ENCODE measurements around the gene BLVRA. TPM values are rescaled to one million over a fixed set of nuclear protein-coding genes. Genes with fewer than 3 reads are reported as not detected.

The BLVRA gene
- total and polyA plus RNA-seq, 10 of the 15 experiments (the other 5 are each of a cell fraction or from before 2014, with no cell fraction given): 63.3 to 198 (median 102) TPM

- H3K4me1 ChIP-seq (ENCODE audit: control insufficient read depth, insufficient read depth, low read length): peaks cover 33% of the 10 kb centered on the region
- H3K4me3 ChIP-seq: no peak overlapping the region
- no peak overlapping the region for H3K27ac ChIP-seq (ENCODE audit: control insufficient read depth, insufficient read depth)
- CTCF ChIA-PET: interaction anchor here (0.8 to 1.4 kb wide), 2 partner anchors 22 to 170 kb away, joined by 3 to 4 read pairs; partner anchors contain the start of gene STK17A
- ATAC-seq (no peak), FAIRE-seq (no peak), DNase-seq (ENCODE audit: low read depth, low spot score) (no peak)
- 90% methylated on average over 3 of the region's 3 CpGs for WGBS (ENCODE audit: insufficient coverage, insufficient replicate concordance, low lambda C conversion rate, missing lambda C conversion rate)
- H3K9ac ChIP-seq (ENCODE audit: control insufficient read depth, insufficient read depth, low read length): no peak overlapping the region
- no peak overlapping the region for H2AFZ ChIP-seq (ENCODE audit: control insufficient read depth, low read depth, low read length)
- H3K4me2 ChIP-seq (ENCODE audit: control insufficient read depth, insufficient read depth): no peak overlapping the region
- BruUV-seq (replicated peaks): no TSS peak
- H3K27me3 ChIP-seq (replicated peaks in 1 of 2; ENCODE audit: control insufficient read depth in 2 of 2, insufficient read depth in 2 of 2, low read length in 1 of 2): no peaks in the 10 kb centered on the region
- POLR2A ChIA-PET: interaction anchor here (1.4 to 2.8 kb wide), 2 partner anchors 10 to 17 kb away, joined by 3 to 14 read pairs; no protein-coding TSS in a partner anchor
- in situ Hi-C loops (cut with MboI): no loop called here
- SMC1A ChIA-PET (ENCODE audit: uncharacterized antibody, unreplicated experiment): interaction anchor here (0.8 to 0.9 kb wide), 3 partner anchors 14 to 27 kb away, joined by 3 read pairs; no protein-coding TSS in a partner anchor
- no peaks in the 10 kb centered on the region for H4K20me1 ChIP-seq (ENCODE audit: control insufficient read depth, insufficient read depth)
- H3K79me2 ChIP-seq (ENCODE audit: control insufficient read depth, insufficient read depth, low read length): no peaks in the 10 kb centered on the region
- TF ChIP-seq SP1 (IDR thresholded peaks at IDR 0.05; ENCODE audit: low read depth, low read length) (no peak), ZBTB11 (CRISPR knock-in tag; IDR thresholded peaks at IDR 0.05) (no peak), YBX1 (IDR thresholded peaks at IDR 0.05) (no peak), SPI1 (IDR thresholded peaks at IDR 0.05; ENCODE audit: borderline replicate concordance, insufficient read depth, low read depth, low read length) (no peak), IKZF2 (IDR thresholded peaks at IDR 0.05) (no peak), SIX5 (IDR thresholded peaks at IDR 0.05; ENCODE audit: low read depth, low read length, severe bottlenecking) (no peak), SUPT20H (IDR thresholded peaks at IDR 0.05; ENCODE audit: borderline replicate concordance, control insufficient read depth, low read depth, low read length) (no peak), HDAC6 (IDR thresholded peaks at IDR 0.05; ENCODE audit: unreplicated experiment) (no peak), SUZ12 (IDR thresholded peaks at IDR 0.05; ENCODE audit: unreplicated experiment) (no peak), ZNF274 (IDR thresholded peaks at IDR 0.05; ENCODE audit: insufficient read depth, insufficient read length) (no peak), MTA3 (IDR thresholded peaks at IDR 0.05; ENCODE audit: borderline replicate concordance, low read length) (no peak), EZH2 (IDR thresholded peaks at IDR 0.05; ENCODE audit: borderline replicate concordance, control insufficient read depth, low read depth, low read length) (no peak), MYB (IDR thresholded peaks at IDR 0.05; ENCODE audit: borderline replicate concordance, low read depth, low read length) (no peak), BRCA1 (IDR thresholded peaks at IDR 0.05; ENCODE audit: low read depth, low read length) (no peak), RELA (IDR thresholded peaks at IDR 0.05; ENCODE audit: borderline replicate concordance, partially characterized antibody) (no peak), ZZZ3 (IDR thresholded peaks at IDR 0.05; ENCODE audit: control insufficient read depth, insufficient read length, low read depth) (no peak), CBFB (IDR thresholded peaks at IDR 0.05; ENCODE audit: low read depth) (no peak), IRF3 (IDR thresholded peaks at IDR 0.05) (no peak), ATF7 (IDR thresholded peaks at IDR 0.05; ENCODE audit: low read depth) (no peak)
- H3K9me3 ChIP-seq (replicated peaks; ENCODE audit: control insufficient read depth, insufficient read depth, low read length): peaks cover 4% of the 10 kb centered on the region; the same call in 2 of the 3 replicates
- RAD21 ChIA-PET (ENCODE audit: unreplicated experiment): no interaction called here
- intact Hi-C loops (cut with micrococcal nuclease; ENCODE audit: unreplicated experiment): no loop called here
- H3K36me3 ChIP-seq (ENCODE audit: control insufficient read depth in 2 of 2, insufficient read depth in 2 of 2, low read length in 1 of 2): no peaks in the 10 kb centered on the region
Measured at GRCh38 chr7:43752411-43752810, 6.1 kb upstream of the BLVRA start.

All from GM12878 (cell line).